ENCODE data around the gene CTSV.
"Not testable (repeated sequence)": the region's sequence is repeated elsewhere in the genome, so short reads cannot be mapped to it uniquely, and the experiment has no call there.

The CTSV gene

DNA sequence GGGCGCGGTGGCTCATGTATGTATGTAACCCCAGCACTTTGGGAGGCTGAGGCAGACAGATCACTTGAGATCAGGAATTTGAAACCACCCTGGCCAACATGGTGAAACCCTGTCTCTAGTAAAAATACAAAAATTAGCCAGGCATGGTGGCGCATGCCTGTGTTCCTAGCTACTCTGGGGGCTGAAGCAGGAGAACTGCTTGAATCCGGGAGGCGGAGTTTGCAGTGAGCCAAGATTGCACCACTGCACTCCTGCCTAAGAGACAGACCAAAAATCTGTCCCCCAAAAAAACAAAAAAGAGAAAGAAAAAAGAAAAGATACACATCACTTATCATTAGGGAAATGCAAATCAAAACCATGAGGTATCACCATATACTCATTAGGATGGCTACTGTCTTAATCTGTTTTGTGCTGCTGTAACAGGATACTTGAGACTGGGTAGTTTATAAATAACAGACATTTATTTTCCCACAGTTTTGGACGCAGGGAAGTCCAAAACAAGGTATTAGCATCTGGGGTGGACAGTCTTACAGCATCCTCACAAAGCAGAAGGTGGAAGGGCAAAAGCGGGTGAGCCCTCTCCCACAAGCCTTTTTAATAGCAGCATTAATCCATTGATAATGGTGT, 55.3 kb downstream of the CTSV start:
- CTCF ChIA-PET; POLR2A ChIA-PET; DNase-seq (ENCODE audit: extremely low spot score): not testable (repeated sequence)

Data from GM10248 (cell line).